Keratinocyte (primary cell): ENCODE results near the gene PID1. TPM values are rescaled to one million over a fixed set of nuclear protein-coding genes. Genes with fewer than 3 reads are reported as not detected.

Experiments used
- DNase-seq: peaks from one replicate; pipeline ENCODE4 v3.0.0-alpha.2; 2011; ENCODE audit warnings: low read depth, missing footprints, low spot score
- FAIRE-seq: peaks from 2 replicates; lab custom pipeline; 2011; peaks lifted over from hg19 to GRCh38; lab: Jason Lieb, UNC
- H2AFZ ChIP-seq: 2 replicates; pipeline ENCODE4 v1.6.0; 2012; ENCODE audit warnings: low read length, control low read depth, inconsistent platforms; ENCODE audit not compliant: control insufficient read depth
- H3K27ac ChIP-seq: 2 replicates; pipeline ENCODE4 v1.5.1; 2011; ENCODE audit warnings: low read length; ENCODE audit not compliant: control insufficient read depth, insufficient read depth
- H3K27me3 ChIP-seq: 3 replicates; pipeline ENCODE4 v1.6.0; 2011; ENCODE audit warnings: low read length; ENCODE audit not compliant: control insufficient read depth, insufficient read depth; ENCODE audit errors: extremely low read depth
- H3K36me3 ChIP-seq, 2 experiments: 2 replicates in 1 of 2; 3 replicates in 1 of 2; pipeline ENCODE4 v1.5.1; 2011; ENCODE audit warnings: low read length in 2 of 2, mild to moderate bottlenecking in 1 of 2; ENCODE audit not compliant: control insufficient read depth in 2 of 2, insufficient read depth in 2 of 2; ENCODE audit errors: extremely low read depth in 1 of 2
- H3K4me1 ChIP-seq: 3 replicates; pipeline ENCODE4 v1.5.1; 2011; ENCODE audit warnings: low read length; ENCODE audit not compliant: control insufficient read depth, insufficient read depth; ENCODE audit errors: extremely low read depth
- H3K4me2 ChIP-seq: 3 replicates; pipeline ENCODE4 v1.6.0; 2011; ENCODE audit warnings: low read depth, low read length; ENCODE audit not compliant: control insufficient read depth, insufficient read depth; ENCODE audit errors: extremely low read depth
- H3K4me3 ChIP-seq, 3 experiments: fragments of 200-600 bp in 1 of 3; sonication (generic) in 1 of 3; 2 replicates in 2 of 3; 3 replicates in 1 of 3; pipeline ENCODE4 v1.5.1; 2011 to 2016; ENCODE audit warnings: low read length in 3 of 3, mild to moderate bottlenecking in 3 of 3, control low read depth in 2 of 3, inconsistent platforms in 1 of 3, low read depth in 1 of 3, mixed read lengths in 1 of 3, mixed run types in 1 of 3, moderate library complexity in 1 of 3; ENCODE audit not compliant: control insufficient read depth in 2 of 3, insufficient read depth in 2 of 3; ENCODE audit errors: extremely low read depth in 1 of 3
- H3K79me2 ChIP-seq: 2 replicates; pipeline ENCODE4 v1.6.0; 2012; ENCODE audit warnings: low read length; ENCODE audit not compliant: control insufficient read depth, insufficient read depth
- H3K9ac ChIP-seq: 3 replicates; pipeline ENCODE4 v1.6.0; 2011; ENCODE audit warnings: low read length; ENCODE audit not compliant: control insufficient read depth, insufficient read depth; ENCODE audit errors: extremely low read depth
- H3K9me1 ChIP-seq: 3 replicates; pipeline ENCODE4 v1.6.0; 2011; ENCODE audit warnings: low read length; ENCODE audit not compliant: control insufficient read depth, insufficient read depth; ENCODE audit errors: extremely low read depth
- H3K9me3 ChIP-seq: 2 replicates; pipeline ENCODE4 v1.5.1; 2012; ENCODE audit warnings: low read depth, low read length; ENCODE audit not compliant: control insufficient read depth
- H4K20me1 ChIP-seq: 3 replicates; pipeline ENCODE4 v1.6.0; 2011; ENCODE audit warnings: low read length; ENCODE audit not compliant: control insufficient read depth, insufficient read depth; ENCODE audit errors: extremely low read depth
- CTCF ChIP-seq, 3 experiments: IDR thresholded peaks in 1 of 3; conservative IDR thresholded peaks in 1 of 3; optimal IDR thresholded peaks in 1 of 3; 2 replicates in 2 of 3; 3 replicates in 1 of 3; pipeline versions ENCODE3 to v1.5.1; 2011; ENCODE audit warnings: low read length in 3 of 3, mild to moderate bottlenecking in 3 of 3, moderate library complexity in 2 of 3, control low read depth in 1 of 3, inconsistent platforms in 1 of 3; ENCODE audit not compliant: insufficient read depth in 2 of 3; ENCODE audit errors: extremely low read depth in 1 of 3
- EZH2 ChIP-seq: IDR thresholded peaks from one replicate; pipeline ENCODE4 v1.6.1; 2012; ENCODE audit warnings: inconsistent platforms, mild to moderate bottlenecking, low read length, moderate library complexity
- dilution Hi-C: fragments of 300-500 bp; cut with MboI; formaldehyde crosslinking; loops from one replicate; pipeline ENCODE4 v1.7.0; 2020; ENCODE audit warnings: low sequenced_read_pairs; ENCODE audit not compliant: extremely low pct_ligation_motif_present
- polyA plus RNA-seq, 5 experiments: library from polyadenylated mRNA; depleted of rRNA in 3 of 5; stranded (reverse) in 3 of 5; stranded (forward) in 1 of 5; unstranded in 1 of 5; fragments of >200 nt; gene quantifications; 1 replicate in 1 of 5; 2 replicates in 3 of 5; 3 replicates in 1 of 5; pipeline versions ENCODE4 v1.2.1 to v1.2.3, GENCODE V29; 2011 to 2012; ENCODE audit warnings: missing spikeins in 2 of 5, low read depth in 1 of 5, low replicate concordance in 1 of 5

The PID1 gene
- polyA plus RNA-seq, 1 donor (not counting 4 experiments of a cell fraction or from before 2014, with no cell fraction given) = 5.4 TPM

- Histone ChIP-seq H3K9me1 (no peaks in the 10 kb centered on the region), H3K4me1 (no peaks in the 10 kb centered on the region), H3K79me2 (no peaks in the 10 kb centered on the region), H3K27ac (no peak overlapping the region), H3K36me3 (no peaks in the 10 kb centered on the region), H4K20me1 (no peaks in the 10 kb centered on the region), H3K4me3 (no peak overlapping the region), H3K9ac (no peak overlapping the region), H3K9me3 (no peaks in the 10 kb centered on the region), H2AFZ (no peak overlapping the region), H3K4me2 (no peak overlapping the region), H3K27me3 (no peaks in the 10 kb centered on the region)
- no peak for TF ChIP-seq EZH2
- no peak for TF ChIP-seq CTCF (optimal IDR thresholded peaks at IDR 0.05 in 1 of 3, IDR thresholded peaks at IDR 0.05 in 1 of 3, conservative IDR thresholded peaks at IDR 0.05 in 1 of 3; ENCODE audit: extremely low read depth in 1 of 3, insufficient read depth in 2 of 3, low read length in 3 of 3)
- dilution Hi-C loops = no loop called here
- no peak for FAIRE-seq
- DNase-seq = no peak
Observed at GRCh38 chr2:229202646-229203045, 68.4 kb downstream of the PID1 start.

GRCh38 chr2:229201521-229201920, 69.6 kb downstream of the PID1 start:
- H4K20me1 ChIP-seq = no peaks in the 10 kb centered on the region
- FAIRE-seq (no peak), DNase-seq (no peak)
- H3K9me3 ChIP-seq = no peaks in the 10 kb centered on the region
- no peaks in the 10 kb centered on the region for H3K36me3 ChIP-seq
- dilution Hi-C loops = no loop called here
- no peaks in the 10 kb centered on the region for H3K79me2 ChIP-seq
- H3K4me1 ChIP-seq = no peaks in the 10 kb centered on the region
- no peak for TF ChIP-seq EZH2
- no peak for TF ChIP-seq CTCF (optimal IDR thresholded peaks at IDR 0.05 in 1 of 3, IDR thresholded peaks at IDR 0.05 in 1 of 3, conservative IDR thresholded peaks at IDR 0.05 in 1 of 3; ENCODE audit: extremely low read depth in 1 of 3, insufficient read depth in 2 of 3, low read length in 3 of 3)
- H3K27ac ChIP-seq = no peak overlapping the region
- H3K4me2 ChIP-seq = no peak overlapping the region
- no peaks in the 10 kb centered on the region for H3K27me3 ChIP-seq
- no peak overlapping the region for H3K9ac ChIP-seq
- H2AFZ ChIP-seq = no peak overlapping the region
- no peaks in the 10 kb centered on the region for H3K9me1 ChIP-seq
- H3K4me3 ChIP-seq = no peak overlapping the region
